HEK293 (cell line): ENCODE data around the gene RINT1.
A peak's percentile ranks its signal among the peaks of the same experiment; 100 is the strongest.

ENCODE experiments used
- REST ChIP-seq: fragments of 450-650 bp; formaldehyde crosslinking; IDR thresholded peaks from 2 replicates; pipeline ENCODE4 v1.5.1; 2016; ENCODE audit warnings: missing biosample characterization, missing genetic modification characterization
- ZBTB11 ChIP-seq: fragments of 450-650 bp; formaldehyde crosslinking; conservative IDR thresholded peaks from 2 replicates; pipeline ENCODE4 v1.5.1; 2016; ENCODE audit warnings: low read depth, missing biosample characterization, missing genetic modification characterization
- ZBTB8A ChIP-seq: fragments of 450-650 bp; formaldehyde crosslinking; IDR thresholded peaks from 2 replicates; pipeline ENCODE4 v1.5.1; 2016; ENCODE audit warnings: missing biosample characterization, missing genetic modification characterization
- ZFP37 ChIP-seq: fragments of 450-650 bp; formaldehyde crosslinking; IDR thresholded peaks from 2 replicates; pipeline ENCODE4 v1.5.1; 2016; ENCODE audit warnings: missing biosample characterization, missing genetic modification characterization
- ZNF121 ChIP-seq: fragments of 450-650 bp; formaldehyde crosslinking; IDR thresholded peaks from 2 replicates; pipeline ENCODE4 v1.5.1; 2016; ENCODE audit warnings: missing biosample characterization, missing genetic modification characterization
- ZNF140 ChIP-seq: fragments of 450-650 bp; formaldehyde crosslinking; IDR thresholded peaks from 2 replicates; pipeline ENCODE4 v1.5.1; 2016; ENCODE audit warnings: missing biosample characterization, missing genetic modification characterization
- ZNF266 ChIP-seq: fragments of 450-650 bp; formaldehyde crosslinking; IDR thresholded peaks from 2 replicates; pipeline ENCODE4 v1.5.1; 2016; ENCODE audit warnings: missing biosample characterization, missing genetic modification characterization, low read depth
- ZNF341 ChIP-seq: fragments of 450-650 bp; formaldehyde crosslinking; IDR thresholded peaks from 2 replicates; pipeline ENCODE4; 2016; ENCODE audit warnings: low read depth, missing biosample characterization, missing genetic modification characterization
- ZNF354C ChIP-seq: fragments of 450-650 bp; formaldehyde crosslinking; IDR thresholded peaks from 2 replicates; pipeline ENCODE4 v1.5.1; 2016; ENCODE audit warnings: missing biosample characterization, missing genetic modification characterization, low read depth, borderline replicate concordance
- ZNF394 ChIP-seq: fragments of 450-650 bp; formaldehyde crosslinking; IDR thresholded peaks from 2 replicates; pipeline ENCODE4 v1.5.1; 2016; ENCODE audit warnings: missing biosample characterization, missing genetic modification characterization, mild to moderate bottlenecking, moderate library complexity, borderline replicate concordance
- ZNF433 ChIP-seq: fragments of 450-650 bp; formaldehyde crosslinking; IDR thresholded peaks from 2 replicates; pipeline ENCODE4 v1.5.1; 2016; ENCODE audit warnings: missing biosample characterization, missing genetic modification characterization, low read depth
- ZNF501 ChIP-seq: fragments of 450-650 bp; formaldehyde crosslinking; IDR thresholded peaks from 2 replicates; pipeline ENCODE4 v1.5.1; 2016; ENCODE audit warnings: missing biosample characterization, missing genetic modification characterization
- ZNF518A ChIP-seq: fragments of 450-650 bp; formaldehyde crosslinking; conservative IDR thresholded peaks from 2 replicates; pipeline ENCODE4 v1.5.1; 2016; ENCODE audit warnings: low read depth, missing biosample characterization, missing genetic modification characterization
- ZNF555 ChIP-seq: fragments of 450-650 bp; formaldehyde crosslinking; conservative IDR thresholded peaks from 2 replicates; pipeline ENCODE4 v1.5.1; 2017; ENCODE audit warnings: missing biosample characterization, mild to moderate bottlenecking, missing genetic modification characterization, inconsistent platforms
- ZNF558 ChIP-seq: fragments of 450-650 bp; formaldehyde crosslinking; IDR thresholded peaks from 2 replicates; pipeline ENCODE4 v1.5.1; 2016; ENCODE audit warnings: missing biosample characterization, missing genetic modification characterization
- ZNF580 ChIP-seq: fragments of 450-650 bp; formaldehyde crosslinking; IDR thresholded peaks from 2 replicates; pipeline ENCODE4 v1.5.1; 2016; ENCODE audit warnings: missing biosample characterization, missing genetic modification characterization
- ZNF629 ChIP-seq: fragments of 450-650 bp; formaldehyde crosslinking; IDR thresholded peaks from 2 replicates; pipeline ENCODE4 v1.5.1; 2017; ENCODE audit warnings: missing biosample characterization, missing genetic modification characterization
- ZNF654 ChIP-seq: fragments of 450-650 bp; formaldehyde crosslinking; IDR thresholded peaks from 2 replicates; pipeline ENCODE4 v1.5.1; 2016; ENCODE audit warnings: low read depth, missing biosample characterization, missing genetic modification characterization
- ZXDB ChIP-seq: fragments of 450-650 bp; formaldehyde crosslinking; IDR thresholded peaks from 2 replicates; pipeline ENCODE4 v1.5.1; 2016; ENCODE audit warnings: missing biosample characterization, missing genetic modification characterization

The RINT1 gene

GRCh38 chr7:105515610-105516009, 16.4 kb upstream of the RINT1 start (continued):
- TF ChIP-seq ZNF518A (tag by site-specific recombination) (peak; percentile 89), ZFP37 (tag by site-specific recombination) (0 out of 2 replicates have a peak, but pooled peaks have one; percentile 62), ZNF629 (tag by site-specific recombination) (0 out of 2 replicates have a peak, but pooled peaks have one; percentile 41), ZNF354C (tag by site-specific recombination) (peak; percentile 45; the same call in 1 of the 2 replicates), ZNF341 (tag by site-specific recombination) (0 out of 2 replicates have a peak, but pooled peaks have one; percentile 30), ZBTB11 (peak; percentile 85), ZNF654 (tag by site-specific recombination) (peak; percentile 48), ZBTB8A (tag by site-specific recombination) (peak; percentile 82), ZNF555 (tag by site-specific recombination) (peak; percentile 84), ZNF266 (0 out of 2 replicates have a peak, but pooled peaks have one; percentile 62), ZNF433 (tag by site-specific recombination) (peak; percentile 64; the same call in 1 of the 2 replicates), ZXDB (peak; percentile 54; the same call in 1 of the 2 replicates), ZNF558 (tag by site-specific recombination) (peak; percentile 69), ZNF394 (tag by site-specific recombination) (peak; percentile 95), ZNF580 (tag by site-specific recombination) (0 out of 2 replicates have a peak, but pooled peaks have one; percentile 36), REST (tag by site-specific recombination) (peak; percentile 66; the same call in 1 of the 2 replicates), ZNF501 (tag by site-specific recombination) (peak; percentile 61; the same call in 1 of the 2 replicates), ZNF121 (peak; percentile 67), ZNF140 (tag by site-specific recombination) (0 out of 2 replicates have a peak, but pooled peaks have one; percentile 79)
